HG03064 (cell line): Measurements from ENCODE around the gene RWDD3.

Experiments used
- ATAC-seq: cut with Tn5 transposase; IDR thresholded peaks from one replicate; pipeline ENCODE4 v1.9.1; 2021; ENCODE audit warnings: low read depth; ENCODE audit not compliant: unreplicated experiment

The RWDD3 gene

GRCh38 chr1:95229706-95230105 is 4.3 kb upstream of the RWDD3 start:
- no peak for ATAC-seq

DNA sequence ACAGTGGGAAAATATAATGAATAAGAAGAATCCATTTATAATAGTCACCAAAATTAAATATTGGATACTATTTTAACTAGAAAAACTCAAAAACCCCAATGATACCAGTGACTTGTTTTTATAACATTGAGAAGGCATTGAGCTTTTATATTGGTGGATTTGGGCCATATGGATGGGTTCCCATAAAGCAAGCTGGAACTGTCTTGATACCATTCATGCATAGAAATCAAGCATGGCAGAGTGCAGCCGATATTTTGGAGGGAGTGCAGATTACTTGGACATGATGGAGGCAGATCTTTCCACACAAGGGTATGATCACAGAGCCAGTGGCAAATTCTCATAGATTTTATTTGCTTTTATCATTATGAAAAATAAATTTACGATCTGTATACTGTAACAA is 3.8 kb upstream of the RWDD3 start:
- no peak for ATAC-seq

GRCh38 chr1:95230768-95231191 is 3.2 kb upstream of the RWDD3 start:
- no peak for ATAC-seq

DNA sequence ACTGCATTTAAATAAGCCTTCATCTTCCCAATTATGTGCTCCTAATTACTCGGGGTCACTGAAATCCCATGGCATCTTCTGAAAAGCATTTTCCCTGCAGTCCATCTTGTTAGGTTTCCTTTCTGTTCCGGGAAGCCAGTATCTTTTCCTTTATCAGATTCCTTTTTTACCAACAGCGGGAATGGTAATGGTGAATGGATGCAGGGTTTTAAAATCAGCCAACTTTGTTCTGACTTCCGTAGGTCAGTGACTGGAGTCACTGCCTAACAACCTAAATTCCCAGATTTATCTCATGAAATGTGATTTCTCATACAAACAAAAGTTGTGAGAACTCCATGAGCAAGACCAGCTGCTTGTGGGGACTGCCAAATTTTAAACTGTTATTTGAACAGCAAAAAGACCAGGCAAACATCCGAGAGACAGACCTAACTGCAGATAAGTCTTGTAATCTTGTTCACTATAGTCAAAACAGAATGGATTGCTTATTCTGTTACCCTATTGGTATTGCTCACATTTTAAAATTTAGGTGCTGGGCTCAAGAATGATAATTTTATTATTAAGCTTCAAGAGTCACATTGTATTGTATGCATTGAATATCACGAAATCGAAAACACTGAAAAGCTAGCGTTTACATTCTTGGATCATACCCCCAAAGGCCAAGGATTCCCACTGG is 1.2 kb upstream of the RWDD3 start:
- no peak for ATAC-seq

DNA sequence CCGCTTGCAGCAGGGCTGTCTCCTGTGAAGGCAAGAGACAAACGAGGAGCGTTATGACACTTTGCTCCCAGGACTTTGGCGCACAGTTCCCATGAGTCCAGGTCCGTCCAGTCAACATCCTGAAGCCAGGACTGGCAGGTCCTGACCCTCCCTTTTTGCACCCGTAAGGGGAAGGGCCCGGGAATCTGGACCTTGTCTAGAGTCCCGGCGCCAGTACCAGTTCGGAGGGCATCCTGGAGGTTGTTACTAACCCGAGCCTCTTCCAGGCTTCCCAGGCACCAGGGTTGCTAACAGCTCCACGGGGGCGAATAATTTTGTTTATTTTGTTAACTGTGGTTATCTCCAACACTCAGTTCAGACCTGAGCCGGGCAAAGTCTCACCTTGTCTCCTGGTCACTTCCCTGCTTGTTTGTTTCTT is 682 bp upstream of the RWDD3 start:
- ATAC-seq, result no peak

GRCh38 chr1:95236784-95237575 is 3.0 kb downstream of the RWDD3 start:
- no peak for ATAC-seq

- no peak for ATAC-seq
Observed at GRCh38 chr1:95237981-95238703, 4.1 kb downstream of the RWDD3 start.

DNA sequence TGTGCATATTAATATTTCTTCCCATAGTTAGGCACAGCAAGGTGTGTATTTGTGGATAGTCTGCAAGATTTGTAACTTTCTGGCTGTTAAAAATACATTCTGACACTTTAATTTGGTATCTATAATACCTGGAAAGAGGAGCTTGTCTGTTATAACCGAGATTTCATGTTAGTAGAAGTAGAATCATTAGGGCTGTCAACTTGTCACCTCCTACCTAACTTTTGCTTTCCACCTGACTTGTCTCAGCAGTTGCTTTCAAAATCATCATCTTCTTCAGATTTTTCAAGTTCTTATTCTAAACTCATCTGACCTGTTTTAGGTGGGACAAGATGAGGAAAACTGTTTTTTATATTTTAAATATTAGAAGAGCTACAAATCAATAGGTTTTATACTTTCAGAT is 11.0 kb downstream of the RWDD3 start:
- no peak for ATAC-seq

DNA sequence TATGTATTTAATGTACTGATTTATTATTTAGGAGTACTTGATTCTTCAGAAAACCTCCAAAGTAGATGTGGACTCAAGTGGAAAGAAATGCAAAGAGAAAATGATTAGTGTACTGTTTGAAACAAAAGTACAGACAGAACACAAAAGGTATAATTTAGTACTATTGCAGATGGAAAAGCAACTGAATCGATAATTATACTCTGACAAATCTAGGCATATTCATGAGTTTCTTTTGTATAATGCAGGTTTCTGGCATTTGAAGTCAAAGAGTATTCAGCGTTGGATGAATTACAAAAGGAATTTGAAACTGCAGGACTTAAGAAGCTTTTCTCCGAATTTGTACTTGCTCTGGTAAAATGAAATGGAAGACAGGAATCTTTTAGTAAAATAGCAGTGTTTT is 12.5 kb downstream of the RWDD3 start:
- no peak for ATAC-seq

GRCh38 chr1:95247607-95248006 is 13.6 kb downstream of the RWDD3 start:
- no peak for ATAC-seq

- ATAC-seq, result no peak
Observed at GRCh38 chr1:95249916-95250315, 15.9 kb downstream of the RWDD3 start.

GRCh38 chr1:95252422-95252821 is 18.4 kb downstream of the RWDD3 start:
- ATAC-seq, result no peak

- ATAC-seq, result no peak
Observed at GRCh38 chr1:95254959-95255358, 20.9 kb downstream of the RWDD3 start.

DNA sequence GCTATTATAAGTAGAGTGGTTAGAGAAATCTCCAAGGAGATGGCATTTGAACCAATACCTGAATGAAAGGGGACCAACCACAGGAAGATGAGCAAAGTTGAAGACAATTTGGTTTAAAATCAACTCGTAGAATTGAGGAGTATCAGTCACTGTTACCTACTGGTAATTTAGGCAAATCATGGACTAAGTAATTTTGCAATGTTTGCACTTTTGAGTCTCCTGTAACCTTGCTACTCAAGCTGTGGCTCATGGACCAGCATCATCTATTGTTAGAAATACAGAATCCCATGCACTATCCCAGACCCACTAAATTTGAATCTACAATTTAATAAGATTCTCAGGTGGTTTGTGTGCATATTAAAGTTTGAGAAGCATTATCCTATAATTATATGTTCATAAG is 21.8 kb downstream of the RWDD3 start:
- ATAC-seq, result no peak

- no peak for ATAC-seq
Observed at GRCh38 chr1:95257758-95258157, 23.7 kb downstream of the RWDD3 start.

- no peak for ATAC-seq
Observed at GRCh38 chr1:95259245-95259644, 25.2 kb downstream of the RWDD3 start.

DNA sequence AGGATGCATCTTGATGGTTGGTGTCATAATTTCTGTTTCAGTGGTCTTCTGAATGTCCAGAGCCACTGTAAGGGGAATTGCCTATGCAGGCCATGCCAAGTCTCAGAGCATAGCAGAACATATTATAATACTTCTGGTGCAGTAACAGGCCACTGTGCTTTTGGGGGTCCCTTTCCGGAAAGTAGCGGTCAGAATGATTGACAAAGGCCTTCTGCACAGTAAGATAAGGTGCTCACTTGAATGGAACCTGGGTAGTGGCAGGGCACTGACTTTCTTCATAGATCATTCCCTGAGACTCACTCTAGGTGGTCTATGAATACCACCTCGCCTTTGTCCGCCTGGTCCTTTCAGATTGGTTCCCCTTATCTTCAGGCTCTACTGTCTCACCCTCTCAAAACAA is 28.9 kb downstream of the RWDD3 start:
- ATAC-seq, result no peak

DNA sequence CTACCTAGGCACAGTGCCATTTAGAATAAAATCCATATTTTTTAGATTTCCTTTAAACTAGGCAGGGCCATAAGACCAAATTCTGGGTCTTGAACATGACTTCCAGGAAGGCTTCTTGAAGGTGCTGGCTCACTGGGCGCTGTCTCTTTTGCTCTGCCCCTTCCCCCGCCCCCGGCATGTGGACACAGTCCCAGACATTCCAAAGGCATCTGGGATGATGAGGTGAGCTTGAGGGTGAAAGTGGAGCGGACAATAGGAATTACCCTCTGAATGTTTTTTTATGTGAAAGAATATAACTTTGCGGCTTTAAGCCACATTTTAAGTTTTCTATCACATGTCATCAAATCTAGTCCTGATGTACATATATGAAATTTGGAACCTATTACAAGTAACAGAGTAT is 29.4 kb downstream of the RWDD3 start:
- no peak for ATAC-seq

DNA sequence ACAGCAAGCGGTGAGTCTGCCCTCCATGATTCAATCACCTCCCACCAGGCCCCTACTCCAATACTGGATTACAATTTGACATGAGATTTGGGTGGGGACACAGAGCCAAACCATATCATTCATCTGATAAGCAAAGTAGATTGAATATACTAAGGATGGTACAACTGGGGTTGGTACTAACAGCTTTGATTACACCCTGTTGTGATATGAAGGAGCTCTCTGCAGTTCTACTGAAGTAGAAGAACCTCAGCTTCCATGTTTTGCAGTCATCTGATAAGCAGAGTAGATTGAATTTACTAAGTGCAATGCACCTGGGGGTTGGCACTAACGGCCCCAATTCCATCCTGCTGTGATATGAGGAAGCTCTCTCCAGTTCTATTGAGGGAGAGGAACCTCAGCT is 31.1 kb downstream of the RWDD3 start:
- ATAC-seq, result no peak

GRCh38 chr1:95276429-95276828 is 42.4 kb downstream of the RWDD3 start:
- ATAC-seq, result no peak

DNA sequence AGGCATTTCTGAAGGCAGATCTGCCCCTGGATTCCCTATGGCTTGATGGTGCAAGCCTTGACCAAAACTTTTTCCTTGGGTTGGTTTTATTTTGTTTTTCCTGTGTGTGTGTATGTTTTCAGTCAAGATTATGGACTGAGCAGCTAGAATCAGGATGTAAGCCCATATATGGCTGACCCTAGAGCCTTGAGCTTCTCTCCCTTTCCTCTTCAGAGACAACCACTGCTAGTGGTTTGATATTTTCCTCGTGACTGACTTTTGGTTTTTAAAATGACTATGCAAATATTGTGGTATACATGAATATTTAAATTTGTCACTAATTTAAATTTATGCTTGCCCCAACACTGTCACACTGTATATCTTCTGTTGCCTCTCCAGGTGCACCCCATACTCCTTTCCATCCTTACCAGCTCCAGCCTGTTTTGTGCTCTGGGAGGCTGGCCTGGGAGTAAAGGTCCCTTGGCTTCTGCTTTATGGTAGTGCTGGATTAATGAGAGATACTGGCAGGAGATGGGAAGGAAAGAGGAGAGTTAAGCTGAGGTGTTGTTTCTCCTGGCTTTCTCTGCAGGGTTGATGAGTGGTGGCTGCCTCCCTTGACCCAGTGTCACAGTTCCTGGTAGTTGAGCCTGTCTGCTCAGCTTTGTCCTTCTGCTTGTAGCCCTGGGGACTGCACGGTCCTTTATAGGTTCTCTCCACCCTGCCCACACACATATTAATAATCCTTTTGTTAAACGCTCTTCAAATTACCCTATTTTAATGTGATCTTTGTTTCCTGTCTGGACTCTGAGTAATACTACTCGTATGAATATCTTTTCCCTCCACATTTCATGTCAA is 44.4 kb downstream of the RWDD3 start:
- no peak for ATAC-seq
